GM21423 (cell line): ENCODE data around the gene PAX7.

Experiments
- ATAC-seq: cut with Tn5 transposase; IDR thresholded peaks from one replicate; pipeline ENCODE4 v1.9.1; 2021; ENCODE audit warnings: mild to moderate bottlenecking, moderate library complexity; ENCODE audit not compliant: unreplicated experiment

PAX7 gene

DNA sequence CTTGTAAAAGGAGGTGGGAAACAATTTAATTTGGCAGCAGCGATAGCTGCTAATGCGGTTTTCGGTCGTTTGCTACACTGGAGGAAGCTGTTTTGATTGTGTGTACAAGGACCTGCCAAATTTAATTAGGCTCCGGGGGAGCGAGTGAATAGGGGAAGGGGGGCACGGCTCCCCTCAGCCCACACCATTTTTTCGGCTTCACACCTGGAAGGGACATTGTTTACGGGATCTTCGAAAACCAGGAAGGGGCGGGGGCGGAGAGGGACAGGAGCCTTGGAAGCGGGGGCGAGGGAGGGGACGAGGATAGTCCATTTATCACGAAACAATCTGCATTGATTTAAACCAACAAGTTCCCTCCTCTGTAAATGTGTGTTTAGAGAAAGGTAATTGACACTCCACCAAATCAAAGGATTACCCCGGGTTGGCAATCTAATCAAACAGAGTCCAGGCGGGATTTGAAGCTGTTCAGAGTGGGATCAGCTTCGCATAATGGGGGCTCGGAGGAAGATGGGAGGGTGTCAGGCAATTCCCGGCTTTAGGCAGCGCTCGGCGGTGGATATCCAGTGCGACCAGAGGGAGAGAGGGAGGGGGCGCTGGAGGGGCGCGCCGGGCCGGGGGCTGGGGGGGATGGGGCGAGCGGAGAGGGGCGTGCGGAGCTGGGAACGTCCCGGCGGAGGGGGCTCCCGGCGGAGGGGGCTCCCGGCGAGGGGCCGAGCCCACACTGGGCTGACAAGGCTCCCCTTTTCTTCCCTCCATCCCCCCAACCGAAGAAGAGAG is 9.8 kb downstream of the PAX7 start:
- ATAC-seq = no peak

DNA sequence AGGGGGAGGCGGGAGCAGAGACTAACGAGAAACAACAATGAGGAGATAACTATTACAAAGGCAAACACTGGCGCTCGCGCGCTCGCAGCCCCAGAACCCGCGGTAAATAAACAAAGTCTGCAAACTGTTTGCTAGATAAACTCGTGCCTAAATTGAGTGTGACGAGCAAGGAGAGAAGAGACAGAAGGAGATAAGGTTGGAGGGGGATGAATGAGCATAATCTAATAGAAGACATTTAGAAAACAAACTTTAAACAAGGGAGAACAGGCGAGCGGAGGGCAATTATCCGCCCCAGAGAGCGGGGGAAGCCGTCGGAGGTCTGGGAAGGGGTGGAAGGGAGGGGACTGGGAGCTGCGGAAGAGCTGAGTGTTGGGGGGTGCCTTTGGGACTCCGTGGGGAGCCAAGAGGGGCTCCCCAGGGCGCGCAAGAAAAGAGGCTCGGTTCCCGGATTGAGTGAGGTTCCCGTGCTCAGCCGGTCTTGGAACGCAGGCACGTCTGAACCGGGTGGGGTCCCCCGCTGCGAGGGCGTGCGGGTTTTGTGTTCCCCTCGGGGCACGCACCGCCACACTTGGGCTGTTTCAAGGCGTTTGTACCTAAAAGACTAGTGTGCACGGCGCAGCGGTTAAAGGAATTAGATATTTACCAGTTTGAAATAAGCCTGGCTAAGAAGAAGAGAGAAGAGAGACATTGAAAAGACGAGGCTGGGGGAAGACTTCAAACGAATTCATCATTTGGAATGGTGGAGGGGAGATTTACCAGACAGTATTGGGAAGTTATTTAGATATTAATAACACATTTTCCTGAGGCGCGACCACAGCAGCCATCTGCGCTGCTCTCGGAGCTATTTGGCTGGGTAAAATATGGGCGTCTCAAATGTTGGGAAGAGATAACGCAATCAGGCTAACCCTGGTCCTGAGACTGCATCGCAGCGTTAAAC is 10.6 kb downstream of the PAX7 start:
- ATAC-seq = no peak

DNA sequence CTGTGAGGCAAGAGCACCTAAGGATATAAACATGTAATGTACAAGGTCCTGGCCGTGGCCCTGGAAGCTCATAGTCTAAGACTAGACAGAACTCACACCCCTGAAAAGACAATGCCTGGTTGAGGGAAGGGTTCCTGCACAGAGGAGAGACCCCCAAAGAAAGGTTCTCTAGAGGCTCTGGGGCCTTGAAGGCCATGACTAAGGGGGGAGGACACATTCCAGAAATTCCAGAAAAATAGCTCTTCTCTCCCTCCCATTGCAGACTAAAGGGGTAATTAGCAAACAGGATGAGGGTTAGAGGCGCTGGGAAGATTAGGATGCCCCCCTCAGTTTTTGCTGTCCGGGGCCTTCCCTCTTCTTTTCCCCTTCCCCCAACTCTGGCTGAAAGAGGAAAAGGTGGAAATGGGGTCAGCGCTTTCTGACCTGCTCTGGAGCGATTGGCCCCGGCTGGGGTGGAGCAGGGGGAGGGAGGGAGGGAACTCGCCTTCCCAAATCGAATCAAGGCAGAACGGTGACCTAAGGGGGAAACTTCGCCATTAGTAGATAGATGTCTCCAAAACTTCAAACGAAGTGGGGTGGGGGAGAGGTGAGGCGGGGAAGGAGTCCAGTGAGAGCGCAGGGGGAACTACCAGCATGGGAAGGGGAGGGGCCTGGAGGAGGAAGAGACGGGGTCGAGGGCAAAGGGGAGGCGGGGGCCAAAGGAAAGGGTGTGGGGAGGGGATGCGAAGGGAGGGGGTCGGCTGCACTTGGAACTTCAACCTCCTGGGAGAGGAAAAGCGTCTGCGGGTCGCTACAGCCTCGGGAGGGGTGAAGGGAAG is 11.8 kb downstream of the PAX7 start:
- no peak for ATAC-seq

DNA sequence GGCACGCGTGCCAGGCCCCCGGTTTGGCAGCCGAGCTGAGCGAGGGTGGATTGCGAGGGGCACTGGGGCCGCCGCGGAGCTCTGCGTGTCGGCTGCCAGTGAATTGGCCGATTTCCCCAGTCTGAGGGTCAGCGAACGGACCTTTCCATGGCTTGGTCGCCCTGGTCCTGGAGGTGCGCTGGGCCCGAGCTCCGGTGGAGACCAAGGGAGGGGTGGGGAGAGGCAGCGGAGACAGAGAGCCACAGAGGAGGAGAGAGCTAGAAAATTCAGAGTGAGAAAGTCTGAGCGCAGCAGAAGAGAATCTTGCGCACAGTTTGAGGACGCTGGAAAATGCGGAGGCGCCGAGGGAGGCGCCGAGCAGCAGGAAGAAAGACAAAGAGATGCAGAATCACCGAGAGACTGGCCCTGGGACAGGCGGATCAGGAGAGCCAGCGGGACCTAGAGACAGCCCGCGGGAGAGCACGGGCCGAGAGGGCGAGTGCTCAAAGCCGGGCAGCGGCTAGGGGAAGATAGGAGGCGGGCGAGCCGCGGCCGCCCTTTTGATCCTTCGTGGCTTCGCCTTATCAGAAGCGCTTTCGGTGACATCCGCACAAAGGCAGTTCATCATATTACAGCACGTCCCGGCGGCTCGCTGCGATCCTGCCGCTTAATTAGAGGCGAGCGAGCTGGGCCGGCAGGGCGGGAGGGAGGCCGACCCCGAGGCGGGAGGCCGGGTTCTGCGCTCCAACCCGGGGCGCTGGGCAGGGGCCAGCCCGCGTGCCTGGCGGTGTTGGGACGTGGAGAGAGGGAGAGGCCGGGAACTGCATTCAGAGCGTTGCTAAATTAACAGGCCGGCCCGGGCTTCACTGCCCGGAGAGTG is 12.7 kb downstream of the PAX7 start:
- ATAC-seq = no peak

DNA sequence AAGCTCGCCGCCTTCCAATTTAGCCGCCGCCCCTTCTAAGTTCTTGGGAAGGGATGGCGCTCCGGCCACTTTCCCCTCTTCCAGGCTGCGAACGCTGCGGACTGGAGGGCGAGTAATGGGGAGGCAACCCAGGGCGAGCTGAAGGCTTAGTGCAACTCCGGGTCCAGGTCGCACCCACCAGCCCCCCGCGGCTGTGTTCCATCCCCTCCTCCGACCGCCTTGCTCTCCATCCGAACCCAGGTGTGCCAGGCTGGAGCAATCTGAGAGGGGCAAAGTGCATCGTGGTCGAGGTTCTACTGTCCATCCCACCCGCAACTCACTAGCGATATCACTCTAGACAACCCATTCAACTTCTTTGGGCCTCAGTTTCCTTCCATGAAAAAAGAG is 13.4 kb downstream of the PAX7 start:
- no peak for ATAC-seq

DNA sequence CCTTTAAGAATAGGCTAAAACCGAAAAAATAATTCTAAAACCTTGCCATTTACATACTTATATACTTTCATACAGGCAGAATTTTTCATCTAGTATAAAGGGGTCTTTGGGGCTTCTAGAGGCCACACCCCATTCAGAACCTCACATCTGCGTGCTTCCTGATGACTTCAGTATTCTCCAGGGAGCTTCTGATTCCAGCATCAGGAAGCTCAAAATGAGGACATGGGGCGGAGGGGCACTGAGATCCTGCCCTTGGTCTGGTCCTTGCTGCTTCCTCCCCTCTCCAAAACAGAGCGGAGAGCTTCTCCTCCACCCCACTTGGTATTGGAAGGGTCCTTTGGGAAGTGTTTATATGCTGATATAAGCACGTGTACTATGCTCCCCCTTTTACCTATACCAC is 13.8 kb downstream of the PAX7 start:
- no peak for ATAC-seq

DNA sequence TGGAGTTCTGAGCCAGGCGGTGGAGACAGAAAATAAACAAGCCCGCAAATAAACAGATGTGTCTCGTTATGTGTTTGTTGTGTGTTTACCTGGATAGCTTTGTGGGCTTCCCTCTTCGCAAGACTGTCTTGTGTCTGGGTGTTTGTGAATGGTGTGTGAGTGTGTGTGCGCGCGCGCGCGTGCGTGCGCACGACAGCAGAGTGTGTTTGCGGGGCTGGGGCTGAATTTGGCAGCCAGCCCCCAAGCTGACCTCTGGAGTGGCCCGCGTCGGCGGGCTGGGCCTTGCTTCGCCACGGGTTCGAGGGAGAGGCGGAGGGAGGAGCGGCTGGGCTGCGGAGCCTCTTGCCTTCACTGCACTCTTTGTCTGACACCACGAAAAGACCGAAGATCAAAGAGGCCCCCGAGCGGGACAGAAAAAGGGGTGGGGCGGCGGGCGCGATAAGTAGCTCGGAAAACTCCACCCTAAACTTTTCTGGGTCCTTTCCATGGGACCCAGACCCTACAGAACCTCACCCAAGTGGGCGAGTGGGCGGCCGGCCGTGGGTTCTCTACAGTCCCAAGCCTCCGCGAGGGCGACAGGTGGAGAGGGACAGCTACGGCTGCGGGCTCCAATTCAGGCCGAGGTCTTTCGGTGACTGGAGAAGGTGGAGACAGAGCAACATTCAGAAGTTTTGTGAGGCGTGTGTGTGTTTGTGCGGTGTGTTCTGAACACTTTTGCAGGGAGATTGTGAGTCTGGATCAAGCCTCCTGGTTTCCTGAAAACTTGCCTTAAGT is 14.5 kb downstream of the PAX7 start:
- no peak for ATAC-seq

DNA sequence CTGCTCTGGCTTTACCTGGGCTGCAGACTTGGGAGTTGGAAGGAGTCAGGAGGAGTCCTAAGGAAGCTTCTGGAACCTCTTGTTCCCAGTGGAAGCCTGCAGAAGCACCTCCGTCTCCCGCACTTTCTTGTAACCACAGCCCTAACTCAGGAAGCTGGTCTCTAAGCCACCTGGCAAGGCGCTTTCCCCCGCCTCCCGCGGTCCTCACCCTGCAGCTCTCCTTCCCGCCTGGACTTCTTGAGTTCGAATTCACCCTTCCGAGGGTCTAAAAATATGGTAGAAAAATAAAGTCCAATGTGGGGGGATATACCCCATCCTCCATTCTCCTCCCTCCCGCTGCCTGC is 15.1 kb downstream of the PAX7 start:
- no peak for ATAC-seq

DNA sequence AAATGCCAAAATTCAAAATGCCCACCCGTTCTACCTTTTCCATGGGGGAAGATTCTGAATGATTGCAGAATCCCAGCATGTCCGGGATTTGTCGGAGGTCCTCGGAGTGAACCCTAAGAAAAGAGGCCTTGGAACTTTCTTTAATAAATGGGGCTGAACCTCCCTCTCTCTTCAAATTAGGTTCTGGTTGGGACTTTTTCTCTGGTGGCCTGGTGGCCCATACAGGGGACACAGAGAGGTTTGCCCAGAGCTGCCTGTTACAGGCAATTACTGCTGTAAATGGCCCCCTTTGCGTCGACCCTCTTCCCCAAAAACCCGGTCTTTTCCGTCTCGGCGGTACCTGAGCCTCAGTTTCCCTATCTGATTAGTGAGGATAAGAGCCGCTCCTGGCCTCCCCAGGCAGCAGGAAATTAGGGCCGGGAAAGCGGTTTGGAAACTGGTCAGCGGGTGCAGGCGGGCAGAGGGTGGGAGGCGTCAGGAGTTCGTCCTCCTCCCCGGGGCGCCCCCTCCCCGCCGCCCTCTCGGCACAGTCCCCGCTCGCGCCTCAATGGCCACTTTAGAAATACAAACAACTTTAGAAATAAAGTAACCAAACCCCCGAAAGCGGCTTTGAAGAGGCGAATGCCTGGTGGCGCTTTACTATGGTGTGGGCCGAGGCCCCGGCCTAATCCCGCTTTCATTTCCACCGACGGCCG is 15.6 kb downstream of the PAX7 start:
- ATAC-seq = no peak

DNA sequence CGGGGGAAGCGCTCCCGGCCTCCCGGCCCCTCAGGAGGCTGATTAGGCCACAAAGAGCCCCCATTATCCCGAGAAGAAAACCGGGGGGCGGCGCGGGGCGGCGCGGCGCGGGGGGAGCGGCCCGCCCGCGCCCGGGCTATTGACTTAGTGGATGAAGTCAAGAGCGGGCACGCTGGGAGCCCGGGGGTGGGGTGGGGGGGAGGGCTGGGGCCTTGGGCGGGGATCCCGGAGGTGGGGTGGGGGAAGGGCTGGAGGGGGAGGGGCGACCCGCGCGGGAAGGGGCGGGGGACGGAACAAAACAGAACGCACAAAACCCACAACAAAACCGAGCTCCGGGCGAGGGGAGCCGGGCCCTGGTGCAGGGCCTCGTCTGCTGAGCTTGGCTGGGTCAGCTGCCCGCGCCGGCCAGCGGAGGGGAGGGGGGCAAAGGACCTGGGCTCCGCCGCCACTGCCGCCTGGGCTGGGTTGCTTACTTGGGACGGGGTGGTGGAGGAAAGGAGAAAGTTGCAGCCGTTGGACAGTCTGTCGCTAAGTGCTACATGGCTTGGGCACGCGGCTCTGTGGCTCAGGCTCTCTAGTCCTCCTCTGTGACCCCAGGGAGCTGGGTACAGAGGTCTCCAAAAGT is 16.3 kb downstream of the PAX7 start:
- ATAC-seq = no peak

DNA sequence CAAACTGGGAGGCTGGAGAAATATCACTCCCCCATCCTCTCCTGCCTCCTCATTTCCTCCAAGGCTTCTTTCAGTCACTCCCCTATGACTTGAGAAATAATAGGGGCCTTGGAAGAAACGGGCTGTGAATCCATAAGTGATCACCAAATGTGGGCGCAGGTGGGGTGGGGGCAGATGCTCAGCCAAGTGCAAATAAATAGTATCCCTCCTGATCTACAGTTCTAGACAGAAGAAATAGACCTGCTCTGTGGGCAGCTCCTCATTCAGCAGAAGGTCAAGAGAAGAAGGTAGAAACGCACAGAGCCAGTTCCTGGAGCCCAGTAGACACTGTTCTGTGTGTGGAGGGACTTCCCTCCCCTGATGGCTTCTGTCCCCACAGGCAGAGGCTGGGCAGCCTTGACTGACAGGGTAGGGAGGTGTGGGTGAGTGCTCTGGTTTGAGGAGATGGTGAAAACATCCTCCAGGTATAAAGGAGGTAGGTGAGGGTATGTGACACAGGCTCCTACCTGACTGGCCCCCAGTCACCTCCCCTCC is 17.1 kb downstream of the PAX7 start:
- ATAC-seq = no peak

DNA sequence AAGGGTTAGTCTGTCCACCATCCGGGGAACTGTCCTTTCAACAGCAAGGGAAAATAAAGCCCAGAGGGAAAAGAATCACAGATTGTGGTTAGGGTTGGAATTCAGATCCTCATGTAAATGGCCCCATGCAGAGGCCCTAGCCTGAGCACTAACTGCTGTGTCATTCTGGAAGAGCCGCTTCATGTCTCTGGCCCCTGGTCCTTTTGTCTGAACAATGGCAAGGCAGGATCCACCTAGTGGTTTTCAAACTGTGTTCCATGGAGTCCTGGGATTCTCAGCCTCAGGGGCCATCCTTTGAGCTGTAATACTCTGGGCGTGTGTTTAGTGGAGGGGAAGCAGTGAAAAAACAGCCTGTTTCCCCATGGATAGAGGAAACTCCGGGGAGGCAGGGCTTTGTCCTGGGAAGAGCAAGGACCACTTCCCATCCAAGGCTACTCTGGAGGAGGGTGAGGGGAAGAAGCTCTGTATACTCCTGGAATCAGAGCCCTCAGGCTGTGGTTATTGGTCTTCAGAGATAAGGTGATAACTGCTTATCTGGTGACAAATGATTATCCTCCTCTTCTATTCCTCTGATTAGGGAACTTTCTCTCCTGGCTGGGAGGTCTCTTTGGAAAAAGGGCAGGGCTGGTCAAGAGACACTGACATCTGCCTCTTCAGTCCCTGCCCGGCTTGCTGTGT is 19.2 kb downstream of the PAX7 start:
- ATAC-seq = no peak

DNA sequence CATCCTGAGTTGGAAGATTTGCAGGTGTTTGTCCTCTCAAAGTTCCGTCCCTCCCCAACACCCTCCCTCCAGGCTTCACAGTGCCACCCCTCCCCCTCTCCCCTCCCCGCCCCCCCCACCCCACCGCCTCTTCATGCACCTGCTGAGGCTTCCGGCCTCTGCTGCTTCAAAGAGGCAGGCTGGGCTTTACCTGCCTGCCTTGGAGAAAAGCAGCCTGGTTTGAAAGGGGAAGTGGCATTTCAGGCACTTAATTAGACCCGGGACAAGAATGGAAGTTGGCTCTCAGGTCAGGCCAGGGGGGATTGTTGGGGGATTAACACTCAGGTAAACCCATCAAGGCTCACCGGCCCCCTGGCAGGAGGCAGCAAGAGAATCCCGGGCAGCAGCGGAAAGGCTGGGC is 21.1 kb downstream of the PAX7 start:
- no peak for ATAC-seq

DNA sequence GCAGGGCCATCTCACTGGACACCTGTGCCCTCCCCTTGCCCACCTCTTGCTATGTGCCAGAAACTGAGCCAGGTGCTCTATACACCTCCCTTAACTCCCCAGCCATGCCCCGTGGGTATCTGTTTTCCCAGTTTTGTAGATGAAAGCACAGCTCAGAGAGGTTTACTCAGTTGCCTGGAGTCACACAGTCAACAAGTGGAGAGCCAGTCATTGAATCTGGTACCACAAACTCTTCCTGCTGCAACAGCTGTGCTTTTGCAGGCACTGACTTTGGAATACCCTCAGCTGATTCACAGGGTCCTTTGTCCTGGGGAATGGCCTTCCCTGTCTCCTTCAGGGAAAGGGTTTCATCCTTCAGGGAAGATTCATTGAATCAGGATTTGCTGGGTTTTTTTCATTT is 22.1 kb downstream of the PAX7 start:
- ATAC-seq = no peak

DNA sequence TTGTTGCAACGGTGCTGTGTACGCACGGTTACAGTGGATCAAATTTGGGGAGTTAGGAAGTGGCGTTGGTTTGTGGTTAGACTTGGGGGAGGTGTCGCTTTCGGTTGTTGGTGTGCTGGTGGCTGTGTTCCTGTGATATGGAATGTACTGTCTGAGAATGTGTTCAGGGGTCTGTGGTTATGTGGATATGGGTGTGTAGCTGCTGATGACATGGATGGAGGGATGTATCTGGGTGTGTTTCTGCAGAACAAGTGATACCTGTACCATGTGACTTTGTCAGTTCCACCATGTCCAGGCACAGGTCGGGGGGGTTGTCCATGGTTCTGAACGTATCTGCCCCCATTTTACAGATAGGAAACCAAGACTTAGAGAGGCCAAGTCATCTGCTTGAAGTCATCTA is 22.7 kb downstream of the PAX7 start:
- no peak for ATAC-seq

DNA sequence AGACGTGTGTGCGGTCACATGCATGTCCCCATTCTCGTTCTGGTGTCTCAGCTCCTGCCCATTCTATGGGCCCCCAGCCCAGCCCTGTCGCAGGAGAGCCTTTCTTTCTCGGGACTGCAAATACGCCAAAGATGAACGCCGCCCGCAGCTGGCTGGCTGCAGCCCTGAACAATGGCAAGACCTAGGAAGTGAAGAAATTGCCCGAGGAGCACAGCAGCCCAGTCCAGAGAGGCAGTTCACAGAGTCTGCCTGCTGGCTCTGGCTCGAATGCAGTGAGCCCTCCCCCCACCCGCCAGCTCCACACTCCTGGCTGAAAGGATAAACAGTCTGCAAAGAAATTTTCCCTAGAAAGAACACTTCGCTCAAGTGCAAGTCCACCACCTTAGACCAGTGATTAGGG is 23.3 kb downstream of the PAX7 start:
- no peak for ATAC-seq

DNA sequence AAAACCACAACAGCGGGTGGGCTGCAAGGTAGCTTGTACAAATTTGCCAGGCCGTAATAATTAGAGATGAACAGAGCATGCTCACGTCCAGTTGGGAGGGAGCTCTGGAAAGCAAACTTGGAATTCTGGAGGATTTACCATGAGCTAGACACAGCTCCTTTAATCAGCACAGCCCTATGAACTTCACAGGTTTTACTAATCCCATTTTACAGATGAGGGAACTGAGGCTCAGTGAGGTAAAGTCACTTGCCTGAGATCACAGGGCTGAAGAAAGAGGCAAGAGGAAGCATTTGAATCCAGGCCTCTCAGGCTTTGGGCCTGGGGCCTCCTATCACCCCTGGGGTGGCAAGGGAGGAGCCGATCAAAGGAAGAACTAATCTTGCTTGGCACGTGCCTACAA is 24.0 kb downstream of the PAX7 start:
- ATAC-seq = no peak
